Upper lobe of left lung (tissue), 6 donors: ENCODE results near the gene NR0B2. TPM values are rescaled to one million over a fixed set of nuclear protein-coding genes. Genes with fewer than 3 reads are reported as not detected.

Experiments
- ATAC-seq, 2 donors: fragments of 200-7000 bp; cut with Tn5 transposase; one replicate each; pipeline ENCODE4 v1.9.1; 2022; ENCODE audit warnings: mild to moderate bottlenecking in 2 of 2, moderate library complexity in 2 of 2; ENCODE audit not compliant: low FRiP score in 2 of 2
- DNase-seq, 2 donors: peaks; one replicate each; pipeline ENCODE4 v3.0.0-alpha.2; 2019 to 2020
- H3K27ac ChIP-seq, 4 donors: fragments of 200-600 bp; sonication (generic); one replicate each; pipeline ENCODE4 v1.5.1; 2016 to 2019
- H3K27me3 ChIP-seq, 4 donors: fragments of 200-600 bp; sonication (generic); one replicate each; pipeline ENCODE4 v1.5.1; 2017 to 2019
- H3K36me3 ChIP-seq, 4 donors: fragments of 200-600 bp; sonication (generic); one replicate each; pipeline ENCODE4 v1.5.1; 2016 to 2019
- H3K4me1 ChIP-seq, 4 donors: fragments of 200-600 bp; sonication (generic); one replicate each; pipeline ENCODE4 v1.5.1; 2018 to 2019
- H3K4me3 ChIP-seq, 4 donors: fragments of 200-600 bp; sonication (generic); one replicate each; pipeline ENCODE4 v1.5.1; 2017 to 2019; ENCODE audit warnings: mild to moderate bottlenecking in 2 of 4, moderate library complexity in 1 of 4
- H3K9me3 ChIP-seq, 4 donors: fragments of 200-600 bp; sonication (generic); one replicate each; pipeline ENCODE4 v1.5.1; 2018 to 2019
- CTCF ChIP-seq, 6 experiments: fragments of 450-650 bp in 4 of 6; fragments of 200-600 bp in 2 of 6; sonication (generic) in 2 of 6; IDR thresholded peaks; one replicate each; pipeline ENCODE4 v1.5.1; 2016 to 2019; ENCODE audit warnings: antibody characterized with exemption in 6 of 6
- EP300 ChIP-seq, 4 donors: sonication (generic); formaldehyde crosslinking; IDR thresholded peaks; one replicate each; pipeline ENCODE4 v1.5.1; 2017; ENCODE audit warnings: antibody characterized with exemption in 4 of 4, control low read depth in 2 of 4
- POLR2A ChIP-seq, 4 donors: fragments of 450-650 bp; IDR thresholded peaks; one replicate each; pipeline ENCODE4 v1.5.1; 2016 to 2017; ENCODE audit warnings: antibody characterized with exemption in 4 of 4, mild to moderate bottlenecking in 2 of 4
- POLR2AphosphoS5 ChIP-seq, 2 donors: sonication (generic); formaldehyde crosslinking; IDR thresholded peaks; one replicate each; pipeline ENCODE4 v1.5.1; 2017; ENCODE audit warnings: antibody characterized with exemption in 2 of 2
- WGBS, 2 donors: methylation state at CpG; one replicate each; pipeline ENCODE4 v1.1.5; 2017 to 2018; 5-methylcytosine and 5-hydroxymethylcytosine counted together
- total RNA-seq, 6 donors: library from RNA; depleted of rRNA in 4 of 6; stranded (reverse); fragments of >200 nt in 4 of 6; gene quantifications; one replicate each; pipeline versions ENCODE4 v1.1.0 to v1.2.1, GENCODE V29; 2016 to 2021
- donor health status: DM: no; HTN: no; CAD: no; lungs with moderate emphysema.
- donor health status: DM: no; HTN: yes; CAD: no; lungs with severe emphysema.

NR0B2 gene
- total RNA-seq, 6 donors from 2014 or later: 0.89 to 8.8 (median 2.4) TPM; not detected in 1

GRCh38 chr1:26951821-26952497 is 38.2 kb upstream of the NR0B2 start:
- no peak overlapping the region for H3K4me3 ChIP-seq
- ATAC-seq (peak in 1 of 2 donors; percentile 25), DNase-seq (peak in 1 of 2 donors; percentile 60)
- 85 to 95% methylated on average over 18 to 23 of the region's 24 CpGs for WGBS, 2 donors
- H3K27ac ChIP-seq: no peak overlapping the region
- TF ChIP-seq CTCF (IDR thresholded peaks at IDR 0.05) (no peak), POLR2AphosphoS5 (IDR thresholded peaks at IDR 0.05) (no peak), EP300 (IDR thresholded peaks at IDR 0.05) (no peak), POLR2A (IDR thresholded peaks at IDR 0.05) (no peak)
- no peaks in the 10 kb centered on the region for H3K4me1 ChIP-seq
- no peaks in the 10 kb centered on the region for H3K27me3 ChIP-seq
- H3K36me3 ChIP-seq: peaks cover 0 to 11% (median 4%) of the 10 kb centered on the region in 4 donors
- H3K9me3 ChIP-seq: no peaks in the 10 kb centered on the region

- DNase-seq: no peak
- Histone ChIP-seq H3K9me3 (no peaks in the 10 kb centered on the region), H3K4me1 (no peaks in the 10 kb centered on the region), H3K36me3 (peaks cover 0 to 19% (median 10%) of the 10 kb centered on the region in 4 donors), H3K4me3 (no peak overlapping the region), H3K27ac (no peak overlapping the region), H3K27me3 (no peaks in the 10 kb centered on the region)
- TF ChIP-seq CTCF (IDR thresholded peaks at IDR 0.05) (no peak), POLR2AphosphoS5 (IDR thresholded peaks at IDR 0.05) (no peak), POLR2A (IDR thresholded peaks at IDR 0.05) (no peak), EP300 (IDR thresholded peaks at IDR 0.05) (no peak)
- 86 to 100% methylated on average over 1 to 6 of the region's 14 CpGs for WGBS, 2 donors
- ATAC-seq: peak in 1 of 2 donors; percentile 8
Measured at GRCh38 chr1:26951216-26951615, 37.4 kb upstream of the NR0B2 start.

- Histone ChIP-seq H3K4me3 (no peak overlapping the region), H3K9me3 (no peaks in the 10 kb centered on the region), H3K36me3 (peaks cover 3 to 25% (median 16%) of the 10 kb centered on the region in 4 donors), H3K27me3 (no peaks in the 10 kb centered on the region), H3K4me1 (no peaks in the 10 kb centered on the region), H3K27ac (no peak overlapping the region)
- TF ChIP-seq POLR2AphosphoS5 (IDR thresholded peaks at IDR 0.05) (no peak), EP300 (IDR thresholded peaks at IDR 0.05) (no peak), CTCF (IDR thresholded peaks at IDR 0.05) (no peak), POLR2A (IDR thresholded peaks at IDR 0.05) (no peak)
- DNase-seq (no peak), ATAC-seq (no peak)
- 73 to 80% methylated on average over 8 of the region's 8 CpGs for WGBS, 2 donors
Measured at GRCh38 chr1:26950602-26951001, 36.8 kb upstream of the NR0B2 start.

- Histone ChIP-seq H3K4me3 (no peak overlapping the region), H3K27ac (no peak overlapping the region), H3K4me1 (no peaks in the 10 kb centered on the region), H3K27me3 (no peaks in the 10 kb centered on the region), H3K36me3 (peaks cover 3 to 32% (median 23%) of the 10 kb centered on the region in 4 donors), H3K9me3 (no peaks in the 10 kb centered on the region)
- no peak for TF ChIP-seq POLR2A (IDR thresholded peaks at IDR 0.05)
- no peak for TF ChIP-seq EP300 (IDR thresholded peaks at IDR 0.05)
- TF ChIP-seq POLR2AphosphoS5 (IDR thresholded peaks at IDR 0.05): no peak
- TF ChIP-seq CTCF (IDR thresholded peaks at IDR 0.05): no peak
- 70 to 90% methylated on average over 3 of the region's 3 CpGs for WGBS, 2 donors
- no peak for DNase-seq
- no peak for ATAC-seq
Measured at GRCh38 chr1:26949926-26950319, 36.1 kb upstream of the NR0B2 start.
